GM18507 (cell line): ENCODE data around the gene ADARB2.
"Not testable (repeated sequence)": the region's sequence is repeated elsewhere in the genome, so short reads cannot be mapped to it uniquely, and the experiment has no call there.

ENCODE experiments used
- DNase-seq: peaks from one replicate; pipeline ENCODE4 v3.0.0; 2011; ENCODE audit warnings: low read depth; ENCODE audit not compliant: insufficient read length; ENCODE audit errors: extremely low spot score
- FAIRE-seq: peaks from 2 replicates; lab custom pipeline; 2011; peaks lifted over from hg19 to GRCh38; lab: Jason Lieb, UNC

Gene ADARB2

GRCh38 chr10:1361411-1362105 is 375.8 kb downstream of the ADARB2 start:
- DNase-seq (no peak), FAIRE-seq (no peak)

- DNase-seq (no peak), FAIRE-seq (no peak)
Observed at GRCh38 chr10:1360558-1361164, 376.7 kb downstream of the ADARB2 start.

GRCh38 chr10:1360011-1360557 is 377.2 kb downstream of the ADARB2 start:
- FAIRE-seq, result no peak

GRCh38 chr10:1359626-1359955 is 377.7 kb downstream of the ADARB2 start:
- DNase-seq, result no peak
- FAIRE-seq, result no peak

More at GRCh38 chr10:1360011-1360557, 377.2 kb downstream of the ADARB2 start:
- no peak for DNase-seq

- no peak for FAIRE-seq
- DNase-seq, result no peak
Observed at GRCh38 chr10:1358860-1359625, 378.3 kb downstream of the ADARB2 start.

- FAIRE-seq (no peak), DNase-seq (no peak)
Observed at GRCh38 chr10:1358147-1358546, 379.2 kb downstream of the ADARB2 start.

- FAIRE-seq, result no peak
- DNase-seq, result no peak
Observed at GRCh38 chr10:1356349-1356748, 381.0 kb downstream of the ADARB2 start.

- DNase-seq (no peak), FAIRE-seq (no peak)
Observed at GRCh38 chr10:1354809-1355710, 382.3 kb downstream of the ADARB2 start.

GRCh38 chr10:1352296-1352695 is 385.0 kb downstream of the ADARB2 start:
- DNase-seq, FAIRE-seq: not testable (repeated sequence)

GRCh38 chr10:1348773-1349050 is 388.6 kb downstream of the ADARB2 start:
- FAIRE-seq (no peak), DNase-seq (no peak)

- FAIRE-seq (no peak), DNase-seq (no peak)
Observed at GRCh38 chr10:1347962-1348772, 389.2 kb downstream of the ADARB2 start.

- DNase-seq (no peak), FAIRE-seq (no peak)
Observed at GRCh38 chr10:1347525-1347924, 389.8 kb downstream of the ADARB2 start.

- FAIRE-seq, result no peak
- no peak for DNase-seq
Observed at GRCh38 chr10:1346201-1346600, 391.1 kb downstream of the ADARB2 start.

GRCh38 chr10:1345368-1345767 is 392.0 kb downstream of the ADARB2 start:
- no peak for DNase-seq
- FAIRE-seq, result no peak

GRCh38 chr10:1344846-1345245 is 392.5 kb downstream of the ADARB2 start:
- no peak for DNase-seq
- no peak for FAIRE-seq

GRCh38 chr10:1344408-1344807 is 392.9 kb downstream of the ADARB2 start:
- FAIRE-seq (no peak), DNase-seq (no peak)

GRCh38 chr10:1343176-1343575 is 394.1 kb downstream of the ADARB2 start:
- FAIRE-seq (no peak), DNase-seq (no peak)

GRCh38 chr10:1341052-1341451 is 396.3 kb downstream of the ADARB2 start:
- not testable (repeated sequence) for DNase-seq, FAIRE-seq

GRCh38 chr10:1339396-1339795 is 397.9 kb downstream of the ADARB2 start:
- DNase-seq (no peak), FAIRE-seq (no peak)
